HG02840 (cell line): Measurements from ENCODE around the gene ATP6V0E1.

Experiments used
- ATAC-seq: cut with Tn5 transposase; IDR thresholded peaks from one replicate; pipeline ENCODE4 v1.9.1; 2021; ENCODE audit warnings: mild to moderate bottlenecking, moderate library complexity, moderate number of reproducible peaks; ENCODE audit not compliant: unreplicated experiment, low FRiP score

The ATP6V0E1 gene

GRCh38 chr5:172954751-172955159, 28.8 kb upstream of the ATP6V0E1 start:
- no peak for ATAC-seq

GRCh38 chr5:172956228-172956627, 27.3 kb upstream of the ATP6V0E1 start:
- ATAC-seq, result no peak

- ATAC-seq, result no peak
Measured at GRCh38 chr5:172956936-172957335, 26.6 kb upstream of the ATP6V0E1 start.

- no peak for ATAC-seq
Measured at GRCh38 chr5:172957458-172957857, 26.1 kb upstream of the ATP6V0E1 start.

GRCh38 chr5:172958331-172959046, 25.1 kb upstream of the ATP6V0E1 start:
- ATAC-seq, result peak; percentile 52

GRCh38 chr5:172959824-172960799, 23.5 kb upstream of the ATP6V0E1 start:
- no peak for ATAC-seq

GRCh38 chr5:172969921-172970320, 13.7 kb upstream of the ATP6V0E1 start:
- no peak for ATAC-seq

- ATAC-seq, result no peak
Measured at GRCh38 chr5:172971482-172971881, 12.1 kb upstream of the ATP6V0E1 start.

GRCh38 chr5:172972552-172972951, 11.0 kb upstream of the ATP6V0E1 start:
- ATAC-seq, result no peak

- no peak for ATAC-seq
Measured at GRCh38 chr5:172973127-172973916, 10.2 kb upstream of the ATP6V0E1 start.

- ATAC-seq, result no peak
Measured at GRCh38 chr5:172973931-172974330, 9.6 kb upstream of the ATP6V0E1 start.

GRCh38 chr5:172975289-172975688, 8.3 kb upstream of the ATP6V0E1 start:
- no peak for ATAC-seq

- no peak for ATAC-seq
Measured at GRCh38 chr5:172979778-172980177, 3.8 kb upstream of the ATP6V0E1 start.

- ATAC-seq, result no peak
Measured at GRCh38 chr5:172981931-172982330, 1.6 kb upstream of the ATP6V0E1 start.

- ATAC-seq, result peak; percentile 45
Measured at GRCh38 chr5:172984244-172984953, 828 bp downstream of the ATP6V0E1 start.

- ATAC-seq, result no peak
Measured at GRCh38 chr5:172985596-172985995, 2.0 kb downstream of the ATP6V0E1 start.

GRCh38 chr5:172988276-172988675, 4.7 kb downstream of the ATP6V0E1 start:
- no peak for ATAC-seq

GRCh38 chr5:172990776-172991175, 7.2 kb downstream of the ATP6V0E1 start:
- no peak for ATAC-seq

GRCh38 chr5:172994405-172994804, 10.8 kb downstream of the ATP6V0E1 start:
- ATAC-seq, result no peak

- ATAC-seq, result no peak
Measured at GRCh38 chr5:172999372-172999973, 15.9 kb downstream of the ATP6V0E1 start.
